ENCODE results near the gene LRRC37A.
"Not testable (repeated sequence)": the region's sequence is repeated elsewhere in the genome, so short reads cannot be mapped to it uniquely, and the experiment has no call there.

Gene LRRC37A

GRCh38 chr17:46290906-46291546 is 3.9 kb upstream of the LRRC37A start:
- DNase-seq: peak; percentile 37

- not testable (repeated sequence) for DNase-seq
Observed at GRCh38 chr17:46291618-46292017, 3.3 kb upstream of the LRRC37A start.

GRCh38 chr17:46341220-46341619 is 46.3 kb downstream of the LRRC37A start:
- not testable (repeated sequence) for DNase-seq

- not testable (repeated sequence) for DNase-seq
Observed at GRCh38 chr17:46342131-46342530, 47.2 kb downstream of the LRRC37A start.

- DNase-seq: not testable (repeated sequence)
Observed at GRCh38 chr17:46348345-46348744, 53.4 kb downstream of the LRRC37A start.

GRCh38 chr17:46349060-46349459 is 54.1 kb downstream of the LRRC37A start:
- DNase-seq: not testable (repeated sequence)

DNA sequence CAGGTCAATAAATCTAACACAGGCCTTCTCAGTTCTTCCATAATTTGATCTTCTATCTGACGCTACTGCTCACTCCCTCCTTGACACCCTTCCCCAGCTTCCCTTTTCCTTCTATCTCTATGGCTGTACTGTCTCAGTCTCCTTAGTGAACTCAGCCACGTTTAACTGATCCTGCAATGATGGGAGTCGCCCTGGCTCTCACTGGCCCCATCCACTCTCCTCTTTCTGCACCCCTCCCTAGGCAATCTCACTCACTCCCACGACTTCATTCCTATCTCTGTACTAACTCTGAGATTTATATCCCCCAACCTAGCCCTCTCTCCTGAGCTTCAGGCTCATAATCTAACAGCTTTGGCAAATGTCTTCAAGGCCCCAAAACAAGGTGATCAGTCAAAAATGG is 58.9 kb downstream of the LRRC37A start:
- not testable (repeated sequence) for DNase-seq

GRCh38 chr17:46361145-46361735 is 66.3 kb downstream of the LRRC37A start:
- DNase-seq: not testable (repeated sequence)

- not testable (repeated sequence) for DNase-seq
Observed at GRCh38 chr17:46361755-46362154, 66.8 kb downstream of the LRRC37A start, which contains the start of gene ARL17B. TSS of gene ARL17B (minus strand) at chr17:46361766. CDS start at chr17:46358397, 3,369 bp downstream.

DNA sequence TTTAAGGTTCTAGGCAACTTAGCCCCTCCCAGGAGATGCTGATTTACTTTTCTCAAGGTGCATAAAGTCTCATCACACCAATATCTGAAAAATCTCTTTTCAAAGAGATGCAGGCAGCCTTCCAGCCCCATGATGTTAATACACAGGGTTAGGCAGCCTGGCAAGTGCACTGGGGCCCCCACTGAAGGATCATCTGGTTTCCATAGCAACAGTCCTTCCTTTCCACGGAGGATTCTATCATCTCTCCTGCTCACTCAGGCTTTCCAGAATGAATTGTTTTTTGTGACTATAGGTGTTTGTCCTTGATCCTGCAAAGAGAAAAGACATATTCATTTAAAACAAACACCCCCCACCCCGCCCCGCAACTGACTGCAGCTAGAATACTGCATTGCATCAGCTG is 72.6 kb downstream of the LRRC37A start:
- DNase-seq: not testable (repeated sequence)

DNA sequence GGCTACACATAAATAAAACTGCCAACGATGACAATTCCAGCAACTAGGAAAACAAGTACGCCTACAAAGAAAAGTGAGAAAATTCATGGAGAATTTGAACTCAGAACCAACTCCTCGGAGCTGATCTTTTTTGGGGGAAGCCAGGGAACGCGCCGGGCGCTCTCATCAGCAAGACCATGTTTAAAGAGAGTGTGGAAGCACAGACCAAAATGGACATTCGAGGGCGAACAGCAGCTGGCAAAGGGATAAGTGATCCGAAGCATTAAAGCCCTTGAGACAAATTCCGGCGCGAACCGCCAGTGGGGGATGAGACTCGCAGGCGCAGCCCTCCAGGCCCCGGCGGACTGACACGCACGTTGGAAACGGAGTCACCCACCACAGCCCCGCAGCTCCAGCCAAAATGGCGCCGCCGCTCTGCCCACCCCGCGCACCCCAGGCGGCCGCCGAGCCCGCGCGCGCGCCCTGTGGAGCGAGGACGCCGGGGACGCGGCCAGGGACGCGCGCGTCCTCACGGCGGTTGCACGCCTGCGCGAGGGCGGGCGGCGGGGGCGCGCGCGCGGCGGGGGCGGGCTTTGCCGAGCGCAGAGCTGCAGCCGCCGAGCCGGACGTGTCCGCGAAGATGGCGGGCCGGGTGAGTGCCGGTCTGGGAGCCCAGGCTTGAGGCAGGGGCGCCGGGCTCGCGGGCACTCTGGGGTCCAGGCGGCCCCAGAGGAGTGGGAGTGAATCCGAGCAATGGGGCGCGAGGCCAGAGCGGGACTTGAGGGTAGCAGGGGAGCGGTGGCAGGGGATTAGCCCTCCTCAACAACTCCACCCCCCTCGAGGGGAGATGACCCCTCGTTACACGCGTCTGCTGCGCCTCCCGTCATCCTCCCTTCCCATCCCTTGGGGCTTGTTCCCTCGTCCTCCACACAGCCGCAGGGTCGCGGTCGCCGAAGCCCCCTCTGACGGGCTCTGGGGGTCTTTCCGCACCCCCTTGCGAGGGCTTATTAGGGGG is 77.6 kb downstream of the LRRC37A start:
- not testable (repeated sequence) for DNase-seq

- DNase-seq: not testable (repeated sequence)
Observed at GRCh38 chr17:46373418-46373817, 78.5 kb downstream of the LRRC37A start.

- DNase-seq: not testable (repeated sequence)
Observed at GRCh38 chr17:46383118-46383517, 88.2 kb downstream of the LRRC37A start.

GRCh38 chr17:46385491-46385890 is 90.6 kb downstream of the LRRC37A start:
- not testable (repeated sequence) for DNase-seq
